ENCODE measurements around the gene MACROD1. TPM values are rescaled to one million over a fixed set of nuclear protein-coding genes. Genes with fewer than 3 reads are reported as not detected.
A peak's percentile ranks its signal among the peaks of the same experiment; 100 is the strongest.

The MACROD1 gene
- total RNA-seq, 6 experiments from 2014 or later, result 11.8 to 17.0 (median 13.1) TPM

DNA sequence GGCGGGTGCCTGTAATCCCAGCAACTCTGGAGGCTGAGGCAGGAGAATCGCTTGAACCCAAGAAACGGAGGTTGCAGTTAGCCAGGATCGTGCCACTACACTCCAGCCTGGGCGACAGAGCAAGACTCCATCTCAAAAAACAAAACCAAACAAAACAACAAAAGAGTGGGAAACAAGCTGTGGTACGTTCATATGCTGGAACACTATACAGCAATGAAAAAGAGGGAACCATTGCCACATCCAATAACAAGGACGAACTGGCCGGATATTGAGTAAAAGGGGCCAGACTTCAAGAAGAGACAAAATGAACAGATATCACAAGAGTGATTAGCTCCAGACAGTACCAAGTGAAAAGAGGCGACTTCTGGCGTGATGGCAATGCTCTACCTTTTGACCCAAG lies 4.9 kb downstream of the MACROD1 start:
- DNase-seq, result no peak
- Mint-ChIP-seq H3K27me3 (ENCODE audit: insufficient read depth) (no peaks in the 10 kb centered on the region; the same call in 1 of the 2 replicates), H3K9me3 (no peaks in the 10 kb centered on the region), H3K36me3 (ENCODE audit: low read depth) (no peaks in the 10 kb centered on the region), H3K4me1 (ENCODE audit: low read depth) (peaks cover 6% of the 10 kb centered on the region; the same call in 1 of the 2 replicates), H3K4me3 (no peak overlapping the region), H3K27ac (no peak overlapping the region)
- TF ChIP-seq, protein P1, sequence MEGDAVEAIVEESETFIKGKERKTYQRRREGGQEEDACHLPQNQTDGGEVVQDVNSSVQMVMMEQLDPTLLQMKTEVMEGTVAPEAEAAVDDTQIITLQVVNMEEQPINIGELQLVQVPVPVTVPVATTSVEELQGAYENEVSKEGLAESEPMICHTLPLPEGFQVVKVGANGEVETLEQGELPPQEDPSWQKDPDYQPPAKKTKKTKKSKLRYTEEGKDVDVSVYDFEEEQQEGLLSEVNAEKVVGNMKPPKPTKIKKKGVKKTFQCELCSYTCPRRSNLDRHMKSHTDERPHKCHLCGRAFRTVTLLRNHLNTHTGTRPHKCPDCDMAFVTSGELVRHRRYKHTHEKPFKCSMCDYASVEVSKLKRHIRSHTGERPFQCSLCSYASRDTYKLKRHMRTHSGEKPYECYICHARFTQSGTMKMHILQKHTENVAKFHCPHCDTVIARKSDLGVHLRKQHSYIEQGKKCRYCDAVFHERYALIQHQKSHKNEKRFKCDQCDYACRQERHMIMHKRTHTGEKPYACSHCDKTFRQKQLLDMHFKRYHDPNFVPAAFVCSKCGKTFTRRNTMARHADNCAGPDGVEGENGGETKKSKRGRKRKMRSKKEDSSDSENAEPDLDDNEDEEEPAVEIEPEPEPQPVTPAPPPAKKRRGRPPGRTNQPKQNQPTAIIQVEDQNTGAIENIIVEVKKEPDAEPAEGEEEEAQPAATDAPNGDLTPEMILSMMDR (IDR thresholded peaks at IDR 0.05), result no peak

DNA sequence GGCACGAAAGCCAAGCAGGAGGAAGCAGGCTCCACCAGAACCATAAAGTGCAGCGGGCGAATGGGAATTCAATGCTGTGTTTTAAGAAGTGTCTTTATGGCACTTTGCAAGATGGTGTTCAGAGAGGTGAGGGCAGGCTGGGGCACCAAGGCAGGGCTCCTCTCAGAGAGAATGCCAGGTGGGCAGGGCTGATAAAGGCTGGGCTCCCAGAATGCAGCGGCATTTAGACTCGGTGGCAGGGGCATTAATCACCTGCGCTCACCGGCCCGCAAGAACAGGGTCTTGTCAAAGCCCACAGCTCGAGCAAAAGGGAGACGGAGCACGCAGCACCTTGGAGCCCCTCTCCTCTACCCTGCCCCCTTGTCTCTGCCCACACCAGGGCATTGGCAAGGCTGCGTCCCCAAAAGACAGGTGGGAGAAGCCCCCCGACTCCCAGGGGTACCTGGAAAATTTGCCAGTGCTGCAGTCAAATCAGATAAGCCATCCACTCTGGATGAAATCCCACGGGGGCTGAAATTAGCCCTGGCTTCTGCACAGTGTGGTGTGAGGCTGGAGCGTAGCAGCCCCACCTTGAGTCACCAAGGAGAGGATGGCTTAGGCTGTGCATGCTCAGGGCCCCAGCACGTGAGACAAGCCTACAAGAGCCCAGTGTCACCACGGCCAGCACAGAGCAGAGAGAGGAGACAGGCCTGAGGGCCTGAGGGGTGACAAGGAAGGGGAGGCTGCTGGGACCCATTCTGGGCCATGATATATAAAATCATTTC lies 8.1 kb downstream of the MACROD1 start:
- DNase-seq, result no peak
- H3K4me1 Mint-ChIP-seq (ENCODE audit: low read depth), result no peaks in the 10 kb centered on the region
- H3K36me3 Mint-ChIP-seq (ENCODE audit: low read depth), result no peaks in the 10 kb centered on the region
- H3K4me3 Mint-ChIP-seq, result no peak overlapping the region
- no peaks in the 10 kb centered on the region for H3K9me3 Mint-ChIP-seq
- H3K27me3 Mint-ChIP-seq (ENCODE audit: insufficient read depth), result peaks cover 7% of the 10 kb centered on the region
- no peak overlapping the region for H3K27ac Mint-ChIP-seq
- TF ChIP-seq, protein P1 (IDR thresholded peaks at IDR 0.05), result no peak

DNA sequence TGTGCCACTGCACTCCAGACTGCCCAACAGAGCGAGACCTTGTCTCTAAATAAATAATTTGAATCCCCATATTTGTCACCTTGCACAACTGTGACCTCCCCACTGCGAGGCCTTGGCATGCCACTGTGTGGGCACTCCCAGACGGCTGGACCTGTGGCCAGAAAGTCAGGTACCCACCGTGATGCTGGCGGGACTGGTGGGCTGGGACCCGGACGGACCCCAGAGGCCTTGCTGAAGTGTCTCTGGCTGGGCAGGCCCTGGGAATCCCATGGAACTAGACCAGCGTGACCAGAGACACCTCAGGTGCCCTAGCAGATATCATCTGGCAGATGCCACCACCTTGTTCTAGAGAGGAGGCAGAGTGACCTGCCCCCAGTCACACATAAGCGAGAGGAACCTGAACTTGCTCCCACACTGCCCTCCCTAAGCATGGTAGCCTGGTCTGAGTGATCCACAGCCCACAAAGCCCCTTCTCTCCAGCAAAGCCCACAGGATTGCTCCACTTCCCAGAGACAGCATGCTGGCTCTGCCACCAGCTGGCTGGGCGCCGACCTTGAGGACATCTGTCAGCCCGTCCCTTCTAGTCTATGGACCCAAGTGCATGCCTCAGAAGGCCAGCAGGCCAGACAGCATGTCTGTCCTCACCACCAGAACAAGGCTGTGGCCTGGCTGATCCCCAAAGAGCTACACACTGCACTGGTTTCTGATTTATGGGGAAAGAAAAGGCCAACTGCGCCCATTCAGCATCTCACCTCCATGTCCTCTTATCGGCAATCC lies 9.5 kb downstream of the MACROD1 start:
- Mint-ChIP-seq H3K27me3 (ENCODE audit: insufficient read depth) (peaks cover 7% of the 10 kb centered on the region), H3K36me3 (ENCODE audit: low read depth) (no peaks in the 10 kb centered on the region), H3K9me3 (no peaks in the 10 kb centered on the region), H3K4me3 (no peak overlapping the region), H3K27ac (no peak overlapping the region), H3K4me1 (ENCODE audit: low read depth) (no peaks in the 10 kb centered on the region)
- TF ChIP-seq, protein P1 (IDR thresholded peaks at IDR 0.05), result no peak
- no peak for DNase-seq

DNA sequence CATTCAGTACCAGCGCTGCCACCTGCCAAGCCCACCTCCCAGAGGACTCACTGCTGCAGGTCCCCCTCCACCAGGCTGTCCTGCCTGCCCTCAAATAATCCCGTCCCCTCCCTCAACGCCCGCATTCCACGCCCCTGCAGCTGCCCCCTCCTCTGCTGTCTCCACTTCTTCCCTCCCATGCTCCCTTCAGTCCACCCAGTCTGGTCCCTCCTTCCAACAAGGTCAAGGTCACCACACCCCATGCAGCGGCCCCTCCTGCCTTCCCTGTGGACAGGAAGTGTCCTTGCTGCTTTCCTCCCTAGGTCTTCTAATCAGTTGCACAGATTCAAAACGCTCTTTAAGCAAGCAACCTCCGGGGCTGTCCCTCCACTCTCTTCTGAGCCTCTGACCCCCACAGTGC lies 12.1 kb downstream of the MACROD1 start:
- Mint-ChIP-seq H3K4me3 (no peak overlapping the region), H3K36me3 (ENCODE audit: low read depth) (no peaks in the 10 kb centered on the region), H3K4me1 (ENCODE audit: low read depth) (peaks cover under 1% of the 10 kb centered on the region; the same call in 1 of the 2 replicates), H3K27ac (no peak overlapping the region), H3K27me3 (ENCODE audit: insufficient read depth) (peaks cover 7% of the 10 kb centered on the region; the same call in 1 of the 2 replicates), H3K9me3 (no peaks in the 10 kb centered on the region)
- TF ChIP-seq, protein P1 (IDR thresholded peaks at IDR 0.05), result no peak
- DNase-seq, result no peak

DNA sequence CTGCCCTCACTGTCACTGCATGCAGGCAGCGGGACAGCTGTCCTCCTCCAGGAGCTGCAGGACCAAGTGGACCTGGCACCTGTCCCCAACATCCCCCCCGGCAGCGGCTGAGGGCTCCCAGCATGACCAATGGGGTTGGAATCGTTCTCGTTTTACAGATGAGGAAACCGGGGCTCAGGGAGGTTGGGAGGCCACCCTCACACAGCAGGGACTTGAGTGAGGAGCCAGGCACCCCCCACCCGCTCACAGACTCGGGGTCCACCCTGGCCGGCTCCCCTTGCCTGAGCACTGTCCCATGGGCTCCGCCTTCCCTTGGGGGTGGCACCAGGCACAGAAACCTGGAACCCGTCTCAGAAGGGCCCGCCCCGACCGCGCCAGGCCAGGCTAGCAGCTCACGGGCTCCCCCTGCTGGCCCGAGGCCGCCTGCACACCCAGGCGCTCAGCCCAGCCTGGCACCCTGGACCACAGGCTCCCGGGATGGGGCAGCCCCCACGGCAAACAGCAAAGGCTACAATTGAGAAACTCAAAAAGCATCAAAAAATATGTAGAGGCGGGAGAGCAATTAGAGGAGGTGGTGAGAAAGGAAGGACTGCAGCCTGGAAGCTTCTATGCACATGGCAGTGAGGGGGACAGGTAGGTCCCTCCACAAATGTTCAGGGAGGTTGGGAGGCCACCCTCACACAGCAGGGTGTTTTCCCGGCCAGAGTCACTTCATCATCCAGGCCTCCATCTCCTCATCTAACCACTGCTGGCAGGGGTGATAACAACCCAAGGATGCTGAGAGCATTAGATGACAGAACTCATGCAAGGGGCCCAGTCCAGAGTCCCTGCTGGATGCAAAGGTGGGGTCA lies 12.8 kb downstream of the MACROD1 start:
- no peaks in the 10 kb centered on the region for H3K9me3 Mint-ChIP-seq
- peaks cover 7% of the 10 kb centered on the region; the same call in 1 of the 2 replicates for H3K27me3 Mint-ChIP-seq (ENCODE audit: insufficient read depth)
- TF ChIP-seq, protein P1 (IDR thresholded peaks at IDR 0.05), result peak; percentile 100
- DNase-seq, result peak; percentile 16
- H3K4me1 Mint-ChIP-seq (ENCODE audit: low read depth), result peaks cover 6% of the 10 kb centered on the region
- H3K36me3 Mint-ChIP-seq (ENCODE audit: low read depth), result no peaks in the 10 kb centered on the region
- H3K4me3 Mint-ChIP-seq, result no peak overlapping the region
- H3K27ac Mint-ChIP-seq, result no peak overlapping the region
